CD1c-positive myeloid dendritic cell (primary cell): Measurements from ENCODE around the gene NAV3.

Experiments
- DNase-seq: peaks from one replicate; pipeline ENCODE4 v3.0.0-alpha.2; 2016; ENCODE audit errors: extremely low spot score

Gene NAV3

GRCh38 chr12:77992760-77993159 is 162.1 kb downstream of the NAV3 start:
- DNase-seq, result no peak

GRCh38 chr12:77993658-77994057 is 163.0 kb downstream of the NAV3 start:
- DNase-seq, result no peak

GRCh38 chr12:77995436-77996167 is 164.9 kb downstream of the NAV3 start:
- peak; percentile 21 for DNase-seq

- no peak for DNase-seq
Measured at GRCh38 chr12:77996670-77997069, 166.0 kb downstream of the NAV3 start.

- DNase-seq, result peak; percentile 7
Measured at GRCh38 chr12:77998236-77998786, 167.6 kb downstream of the NAV3 start.

GRCh38 chr12:77999074-77999715 is 168.5 kb downstream of the NAV3 start:
- peak; percentile 71 for DNase-seq

- no peak for DNase-seq
Measured at GRCh38 chr12:78002878-78003277, 172.2 kb downstream of the NAV3 start.

GRCh38 chr12:78004249-78005093 is 173.8 kb downstream of the NAV3 start:
- peak; percentile 45 for DNase-seq

- no peak for DNase-seq
Measured at GRCh38 chr12:78005094-78005492, 174.4 kb downstream of the NAV3 start.

GRCh38 chr12:78007173-78007572 is 176.5 kb downstream of the NAV3 start:
- no peak for DNase-seq

GRCh38 chr12:78009031-78009430 is 178.3 kb downstream of the NAV3 start:
- no peak for DNase-seq

- no peak for DNase-seq
Measured at GRCh38 chr12:78018171-78018910, 187.6 kb downstream of the NAV3 start.

GRCh38 chr12:78018939-78019338 is 188.2 kb downstream of the NAV3 start:
- no peak for DNase-seq

- DNase-seq, result no peak
Measured at GRCh38 chr12:78028426-78028825, 197.7 kb downstream of the NAV3 start.

- DNase-seq, result peak; percentile 76
Measured at GRCh38 chr12:78034025-78034424, 203.3 kb downstream of the NAV3 start.

- no peak for DNase-seq
Measured at GRCh38 chr12:78035901-78036606, 205.4 kb downstream of the NAV3 start.

GRCh38 chr12:78036874-78037273 is 206.2 kb downstream of the NAV3 start:
- DNase-seq, result no peak

GRCh38 chr12:78037707-78038106 is 207.0 kb downstream of the NAV3 start:
- DNase-seq, result no peak

GRCh38 chr12:78038541-78038940 is 207.8 kb downstream of the NAV3 start:
- DNase-seq, result no peak

- no peak for DNase-seq
Measured at GRCh38 chr12:78038986-78039385, 208.3 kb downstream of the NAV3 start.

- DNase-seq, result no peak
Measured at GRCh38 chr12:78040111-78040510, 209.4 kb downstream of the NAV3 start.
